H9 (cell line): Measurements from ENCODE around the gene TTC39A. TPM values are rescaled to one million over a fixed set of nuclear protein-coding genes. Genes with fewer than 3 reads are reported as not detected.

Experiments used
- DNase-seq: peaks from one replicate; pipeline ENCODE4 v3.0.0-alpha.2; 2017
- H2AFZ ChIP-seq: one replicate; pipeline ENCODE4 v1.6.1; 2013; ENCODE audit warnings: mild to moderate bottlenecking, low read length, control low read depth, moderate library complexity
- H2AK5ac ChIP-seq: 2 replicates; pipeline ENCODE4 v1.6.1; 2013; ENCODE audit warnings: low read length, control low read depth, mixed read lengths; ENCODE audit not compliant: insufficient read length
- H2BK120ac ChIP-seq: one replicate; pipeline ENCODE4 v1.6.1; 2013; ENCODE audit warnings: low read depth, mild to moderate bottlenecking, low read length, control low read depth, inconsistent platforms; ENCODE audit not compliant: poor library complexity, severe bottlenecking
- H2BK12ac ChIP-seq: 2 replicates; pipeline ENCODE4 v1.6.1; 2013; ENCODE audit warnings: low read length, control low read depth, mixed read lengths, low read depth; ENCODE audit not compliant: insufficient read length
- H2BK15ac ChIP-seq: 2 replicates; pipeline ENCODE4 v1.6.1; 2013; ENCODE audit warnings: low read depth, low read length, control low read depth
- H2BK20ac ChIP-seq: one replicate; pipeline ENCODE4 v1.6.1; 2013; ENCODE audit warnings: low read depth, mild to moderate bottlenecking, low read length, control low read depth, inconsistent platforms; ENCODE audit not compliant: poor library complexity, severe bottlenecking
- H2BK5ac ChIP-seq: 2 replicates; pipeline ENCODE4 v1.6.1; 2013; ENCODE audit warnings: low read length, control low read depth, mixed read lengths; ENCODE audit not compliant: insufficient read length
- H3K14ac ChIP-seq: 2 replicates; pipeline ENCODE4 v1.6.1; 2013; ENCODE audit warnings: low read length, control low read depth; ENCODE audit not compliant: insufficient read depth
- H3K18ac ChIP-seq: 2 replicates; pipeline ENCODE4 v1.6.1; 2013; ENCODE audit warnings: low read depth, mild to moderate bottlenecking, mixed read lengths, low read length, control low read depth; ENCODE audit not compliant: insufficient read length
- H3K23ac ChIP-seq: 2 replicates; pipeline ENCODE4 v1.6.1; 2013; ENCODE audit warnings: low read length, control low read depth, mixed read lengths, low read depth; ENCODE audit not compliant: insufficient read length
- H3K23me2 ChIP-seq: 2 replicates; pipeline ENCODE4 v1.6.1; 2013; ENCODE audit warnings: low read depth, mild to moderate bottlenecking, mixed read lengths, low read length, control low read depth; ENCODE audit not compliant: insufficient read length, poor library complexity, severe bottlenecking
- H3K27ac ChIP-seq: 2 replicates; pipeline ENCODE4 v1.5.1; 2013; ENCODE audit warnings: low read length, control low read depth, mixed read lengths, low read depth; ENCODE audit not compliant: insufficient read length
- H3K27me3 ChIP-seq: 2 replicates; pipeline ENCODE4 v1.6.1; 2013; ENCODE audit warnings: low read length, control low read depth, inconsistent platforms; ENCODE audit not compliant: insufficient read depth
- H3K4ac ChIP-seq: 2 replicates; pipeline ENCODE4 v1.6.1; 2013; ENCODE audit warnings: low read depth, mild to moderate bottlenecking, control low read depth, inconsistent platforms, low read length, moderate library complexity
- H3K4me1 ChIP-seq: 2 replicates; pipeline ENCODE4 v1.6.1; 2013; ENCODE audit warnings: low read length, control low read depth, inconsistent platforms; ENCODE audit not compliant: insufficient read depth
- H3K4me2 ChIP-seq: 2 replicates; pipeline ENCODE4 v1.6.1; 2013; ENCODE audit warnings: low read length, control low read depth, mixed read lengths; ENCODE audit not compliant: insufficient read length, insufficient read depth
- H3K56ac ChIP-seq: 2 replicates; pipeline ENCODE4 v1.6.1; 2013; ENCODE audit warnings: low read depth, mild to moderate bottlenecking, mixed read lengths, low read length, control low read depth; ENCODE audit not compliant: insufficient read length
- H3K79me1 ChIP-seq: 2 replicates; pipeline ENCODE4 v1.6.1; 2013; ENCODE audit warnings: low read depth, mild to moderate bottlenecking, moderate library complexity, low read length, control low read depth, inconsistent platforms; ENCODE audit not compliant: insufficient read depth, poor library complexity, severe bottlenecking
- H3K79me2 ChIP-seq: 2 replicates; pipeline ENCODE4 v1.6.1; 2013; ENCODE audit warnings: low read length, control low read depth, inconsistent platforms; ENCODE audit not compliant: insufficient read depth
- H3K9ac ChIP-seq: 2 replicates; pipeline ENCODE4 v1.6.1; 2013; ENCODE audit warnings: low read length, control low read depth, mixed read lengths; ENCODE audit not compliant: insufficient read length; ENCODE audit errors: extremely low read depth
- H3K9me3 ChIP-seq: one replicate; pipeline ENCODE4 v1.6.1; 2013; ENCODE audit warnings: low read depth, low read length, inconsistent platforms; ENCODE audit not compliant: control insufficient read depth
- H3T11ph ChIP-seq: one replicate; pipeline ENCODE4 v1.6.1; 2013; ENCODE audit warnings: mild to moderate bottlenecking, low read length, control low read depth, inconsistent platforms
- H4K20me1 ChIP-seq: one replicate; pipeline ENCODE4 v1.6.1; 2013; ENCODE audit not compliant: control insufficient read depth, insufficient read length, insufficient read depth
- H4K5ac ChIP-seq: 2 replicates; pipeline ENCODE4 v1.6.1; 2013; ENCODE audit warnings: low read depth, mild to moderate bottlenecking, mixed read lengths, low read length, control low read depth; ENCODE audit not compliant: insufficient read length
- H4K8ac ChIP-seq: replicated peaks from 2 replicates; pipeline ENCODE4 v1.6.1; 2013; ENCODE audit warnings: low read length, control low read depth, mixed read lengths, low read depth; ENCODE audit not compliant: insufficient read length
- H4K91ac ChIP-seq: 2 replicates; pipeline ENCODE4 v1.6.1; 2013; ENCODE audit warnings: low read depth, mild to moderate bottlenecking, moderate library complexity, mixed read lengths, low read length, control low read depth; ENCODE audit not compliant: insufficient read length
- H3K27ac Mint-ChIP-seq, 3 experiments: 2 replicates in 2 of 3; 3 replicates in 1 of 3; pipeline ENCODE4 v1.8.0; 2020 to 2021; ENCODE audit warnings: mixed read lengths in 3 of 3, mild to moderate bottlenecking in 1 of 3, moderate library complexity in 1 of 3
- H3K27me3 Mint-ChIP-seq: 2 replicates; pipeline ENCODE4 v1.8.0; 2021; ENCODE audit warnings: low read depth, mild to moderate bottlenecking, moderate library complexity, mixed read lengths
- H3K36me3 Mint-ChIP-seq, 3 experiments: 2 replicates in 2 of 3; 3 replicates in 1 of 3; pipeline ENCODE4 v1.8.0; 2020 to 2021; ENCODE audit warnings: low read depth in 3 of 3, mixed read lengths in 3 of 3; ENCODE audit not compliant: insufficient read depth in 1 of 3
- H3K4me1 Mint-ChIP-seq, 2 experiments: 2 replicates each; pipeline ENCODE4 v1.8.0; 2020; ENCODE audit warnings: mixed read lengths in 2 of 2
- H3K4me3 Mint-ChIP-seq, 2 experiments: 2 replicates in 1 of 2; 3 replicates in 1 of 2; pipeline ENCODE4 v1.8.0; 2020 to 2021; ENCODE audit warnings: mild to moderate bottlenecking in 2 of 2, mixed read lengths in 2 of 2, moderate library complexity in 1 of 2
- H3K9me3 Mint-ChIP-seq, 2 experiments: 2 replicates in 1 of 2; 3 replicates in 1 of 2; pipeline ENCODE4 v1.8.0; 2020; ENCODE audit warnings: mild to moderate bottlenecking in 2 of 2, mixed read lengths in 2 of 2, moderate library complexity in 1 of 2
- WGBS: extraction: QIAGEN DNeasy Blood & Tissue Kit; methylation state at CpG from one replicate; pipeline ENCODE4 v1.1.7; 2013; ENCODE audit warnings: missing lambda C conversion rate, low lambda C conversion rate, mixed read lengths; ENCODE audit not compliant: insufficient read length; ENCODE audit errors: extremely low coverage; 5-methylcytosine and 5-hydroxymethylcytosine counted together
- total RNA-seq: library from RNA; stranded (reverse); gene quantifications from 2 replicates; pipeline ENCODE4 v1.2.1, GENCODE V29; 2021
- TF ChIP-seq, protein P1 (sequence below): fragments of 200-600 bp; sonication (generic); conservative IDR thresholded peaks from 3 replicates; pipeline ENCODE4 v1.8.0; 2021; ENCODE audit warnings: antibody characterized with exemption, mild to moderate bottlenecking

The TTC39A gene
- total RNA-seq, 1 experiment from 2014 or later = 7.7 TPM

DNA sequence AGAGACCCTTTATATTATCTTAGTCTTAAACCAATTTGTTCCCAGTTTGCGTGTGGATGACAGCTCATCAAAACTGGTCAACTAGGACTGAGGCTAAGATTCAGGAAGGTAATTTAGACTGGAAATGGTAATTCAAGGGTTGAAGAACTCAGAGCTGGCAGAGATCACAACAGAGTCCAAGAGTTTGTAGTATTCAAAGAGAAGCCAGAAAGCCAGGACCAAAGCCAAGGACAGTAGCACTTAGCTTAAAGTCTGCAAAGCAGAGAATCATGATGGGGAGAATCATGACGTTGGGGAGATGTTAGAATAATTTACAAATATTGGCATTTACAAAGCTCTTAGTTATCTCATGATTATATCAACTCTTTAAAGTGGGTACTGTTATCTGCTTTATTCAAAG, 61.7 kb downstream of the TTC39A start:
- H3K4me1 Mint-ChIP-seq = peaks cover 14 to 16% of the 10 kb centered on the region in 2 experiments
- H2BK5ac ChIP-seq = no peak overlapping the region
- no peak overlapping the region for H2BK12ac ChIP-seq
- no peak overlapping the region for H3K9ac ChIP-seq
- no peak overlapping the region for H3K23ac ChIP-seq
- H3K9me3 ChIP-seq = no peaks in the 10 kb centered on the region
- H3K79me1 ChIP-seq = no peaks in the 10 kb centered on the region
- no peaks in the 10 kb centered on the region for H4K20me1 ChIP-seq
- no peaks in the 10 kb centered on the region; the same call in 1 of the 2 replicates for H3K4me1 ChIP-seq
- H2AFZ ChIP-seq = no peak overlapping the region
- H3K56ac ChIP-seq = no peak overlapping the region
- no peak for DNase-seq
- peaks cover 5 to 23% (median 18%) of the 10 kb centered on the region in 3 experiments; a peak in 5 of 7 replicates for H3K36me3 Mint-ChIP-seq
- no peak overlapping the region for H3K27ac ChIP-seq
- H3K79me2 ChIP-seq = no peaks in the 10 kb centered on the region; the same call in 1 of the 2 replicates
- H3K9me3 Mint-ChIP-seq = no peaks in the 10 kb centered on the region
- no peak overlapping the region for H3K18ac ChIP-seq
- H3T11ph ChIP-seq = no peak overlapping the region
- no peak overlapping the region for H2BK20ac ChIP-seq
- no peak overlapping the region; a peak in 1 of 7 replicates for H3K27ac Mint-ChIP-seq
- H4K5ac ChIP-seq = no peak overlapping the region
- no peak overlapping the region for H2BK15ac ChIP-seq
- H3K14ac ChIP-seq = no peak overlapping the region
- no peak overlapping the region for H2BK120ac ChIP-seq
- H4K8ac ChIP-seq = no peak overlapping the region
- H3K27me3 Mint-ChIP-seq = no peaks in the 10 kb centered on the region
- H3K4me2 ChIP-seq = no peak overlapping the region
- no peak overlapping the region for H2AK5ac ChIP-seq
- TF ChIP-seq, protein P1, sequence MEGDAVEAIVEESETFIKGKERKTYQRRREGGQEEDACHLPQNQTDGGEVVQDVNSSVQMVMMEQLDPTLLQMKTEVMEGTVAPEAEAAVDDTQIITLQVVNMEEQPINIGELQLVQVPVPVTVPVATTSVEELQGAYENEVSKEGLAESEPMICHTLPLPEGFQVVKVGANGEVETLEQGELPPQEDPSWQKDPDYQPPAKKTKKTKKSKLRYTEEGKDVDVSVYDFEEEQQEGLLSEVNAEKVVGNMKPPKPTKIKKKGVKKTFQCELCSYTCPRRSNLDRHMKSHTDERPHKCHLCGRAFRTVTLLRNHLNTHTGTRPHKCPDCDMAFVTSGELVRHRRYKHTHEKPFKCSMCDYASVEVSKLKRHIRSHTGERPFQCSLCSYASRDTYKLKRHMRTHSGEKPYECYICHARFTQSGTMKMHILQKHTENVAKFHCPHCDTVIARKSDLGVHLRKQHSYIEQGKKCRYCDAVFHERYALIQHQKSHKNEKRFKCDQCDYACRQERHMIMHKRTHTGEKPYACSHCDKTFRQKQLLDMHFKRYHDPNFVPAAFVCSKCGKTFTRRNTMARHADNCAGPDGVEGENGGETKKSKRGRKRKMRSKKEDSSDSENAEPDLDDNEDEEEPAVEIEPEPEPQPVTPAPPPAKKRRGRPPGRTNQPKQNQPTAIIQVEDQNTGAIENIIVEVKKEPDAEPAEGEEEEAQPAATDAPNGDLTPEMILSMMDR = no peak
- no peak overlapping the region for H3K4me3 Mint-ChIP-seq
- no peak overlapping the region for H4K91ac ChIP-seq
- no CpG with 5 or more reads among the region's 2 CpGs for WGBS
- H3K23me2 ChIP-seq = no peaks in the 10 kb centered on the region
- no peak overlapping the region for H3K4ac ChIP-seq
- H3K27me3 ChIP-seq = no peaks in the 10 kb centered on the region
